HL-60 (cell line): Measurements from ENCODE around the gene DNAJA2.

ENCODE experiments used
- DNase-seq, 2 experiments: peaks; one replicate each; pipeline ENCODE4 v3.0.0-alpha.2; 2010 to 2020; ENCODE audit warnings: low read depth in 1 of 2, low spot score in 1 of 2
- H3K27ac ChIP-seq: fragments of 250-450 bp; sonication (Bioruptor Pico); replicated peaks from 2 replicates; pipeline ENCODE4 v1.5.1; 2020; ENCODE audit warnings: mild to moderate bottlenecking, moderate library complexity
- H3K27me3 ChIP-seq: fragments of 250-450 bp; sonication (Bioruptor Pico); 2 replicates; pipeline ENCODE4 v1.5.1; 2021; ENCODE audit warnings: mild to moderate bottlenecking, moderate library complexity; ENCODE audit not compliant: insufficient read depth, poor library complexity, severe bottlenecking
- H3K4me3 ChIP-seq: replicated peaks from 2 replicates; pipeline ENCODE4 v1.5.1; 2011; ENCODE audit warnings: mild to moderate bottlenecking, control low read depth, low read length; ENCODE audit not compliant: insufficient read depth
- GABPA ChIP-seq: IDR thresholded peaks from 2 replicates; pipeline ENCODE4 v1.6.1; 2012; ENCODE audit warnings: low read depth
- POLR2AphosphoS5 ChIP-seq: IDR thresholded peaks from 2 replicates; pipeline ENCODE4 v1.6.1; 2012; ENCODE audit warnings: low read depth
- SPI1 ChIP-seq: IDR thresholded peaks from 2 replicates; pipeline ENCODE4 v1.6.1; 2012; ENCODE audit warnings: low read depth, mild to moderate bottlenecking, borderline replicate concordance
- TF ChIP-seq, protein P1 (sequence below): IDR thresholded peaks from 2 replicates; pipeline ENCODE4 v1.6.1; 2012; ENCODE audit warnings: low read depth; ENCODE audit not compliant: insufficient replicate concordance
- TF ChIP-seq, protein P2 (sequence below): IDR thresholded peaks from one replicate; pipeline ENCODE4 v1.5.1; 2011; ENCODE audit warnings: low read length, control low read depth, inconsistent platforms; ENCODE audit not compliant: insufficient read depth

Gene DNAJA2

DNA sequence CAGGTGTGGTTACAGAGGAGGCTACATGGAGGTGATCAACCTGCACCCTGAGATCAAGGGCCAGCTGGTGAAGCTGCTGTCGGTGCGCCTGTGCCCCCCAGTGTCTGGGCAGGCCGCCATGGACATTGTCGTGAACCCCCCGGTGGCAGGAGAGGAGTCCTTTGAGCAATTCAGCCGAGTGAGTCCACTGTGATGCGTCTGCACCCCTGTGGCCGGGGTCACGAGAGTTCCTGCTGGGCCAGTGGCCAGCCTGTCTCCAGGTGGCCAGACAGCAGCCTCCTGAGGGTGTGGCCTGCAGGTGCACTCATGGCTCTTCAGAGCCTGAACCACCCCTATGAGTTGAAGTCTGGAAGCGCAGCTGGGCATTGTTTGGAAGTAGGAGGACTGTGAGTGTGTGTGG is 51.2 kb downstream of the DNAJA2 start:
- no peak for DNase-seq
- no peak overlapping the region for H3K4me3 ChIP-seq
- TF ChIP-seq GABPA, result no peak
- no peak for TF ChIP-seq POLR2AphosphoS5
- no peak for TF ChIP-seq SPI1
- TF ChIP-seq, protein P1, sequence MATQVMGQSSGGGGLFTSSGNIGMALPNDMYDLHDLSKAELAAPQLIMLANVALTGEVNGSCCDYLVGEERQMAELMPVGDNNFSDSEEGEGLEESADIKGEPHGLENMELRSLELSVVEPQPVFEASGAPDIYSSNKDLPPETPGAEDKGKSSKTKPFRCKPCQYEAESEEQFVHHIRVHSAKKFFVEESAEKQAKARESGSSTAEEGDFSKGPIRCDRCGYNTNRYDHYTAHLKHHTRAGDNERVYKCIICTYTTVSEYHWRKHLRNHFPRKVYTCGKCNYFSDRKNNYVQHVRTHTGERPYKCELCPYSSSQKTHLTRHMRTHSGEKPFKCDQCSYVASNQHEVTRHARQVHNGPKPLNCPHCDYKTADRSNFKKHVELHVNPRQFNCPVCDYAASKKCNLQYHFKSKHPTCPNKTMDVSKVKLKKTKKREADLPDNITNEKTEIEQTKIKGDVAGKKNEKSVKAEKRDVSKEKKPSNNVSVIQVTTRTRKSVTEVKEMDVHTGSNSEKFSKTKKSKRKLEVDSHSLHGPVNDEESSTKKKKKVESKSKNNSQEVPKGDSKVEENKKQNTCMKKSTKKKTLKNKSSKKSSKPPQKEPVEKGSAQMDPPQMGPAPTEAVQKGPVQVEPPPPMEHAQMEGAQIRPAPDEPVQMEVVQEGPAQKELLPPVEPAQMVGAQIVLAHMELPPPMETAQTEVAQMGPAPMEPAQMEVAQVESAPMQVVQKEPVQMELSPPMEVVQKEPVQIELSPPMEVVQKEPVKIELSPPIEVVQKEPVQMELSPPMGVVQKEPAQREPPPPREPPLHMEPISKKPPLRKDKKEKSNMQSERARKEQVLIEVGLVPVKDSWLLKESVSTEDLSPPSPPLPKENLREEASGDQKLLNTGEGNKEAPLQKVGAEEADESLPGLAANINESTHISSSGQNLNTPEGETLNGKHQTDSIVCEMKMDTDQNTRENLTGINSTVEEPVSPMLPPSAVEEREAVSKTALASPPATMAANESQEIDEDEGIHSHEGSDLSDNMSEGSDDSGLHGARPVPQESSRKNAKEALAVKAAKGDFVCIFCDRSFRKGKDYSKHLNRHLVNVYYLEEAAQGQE, result no peak
- TF ChIP-seq, protein P2, sequence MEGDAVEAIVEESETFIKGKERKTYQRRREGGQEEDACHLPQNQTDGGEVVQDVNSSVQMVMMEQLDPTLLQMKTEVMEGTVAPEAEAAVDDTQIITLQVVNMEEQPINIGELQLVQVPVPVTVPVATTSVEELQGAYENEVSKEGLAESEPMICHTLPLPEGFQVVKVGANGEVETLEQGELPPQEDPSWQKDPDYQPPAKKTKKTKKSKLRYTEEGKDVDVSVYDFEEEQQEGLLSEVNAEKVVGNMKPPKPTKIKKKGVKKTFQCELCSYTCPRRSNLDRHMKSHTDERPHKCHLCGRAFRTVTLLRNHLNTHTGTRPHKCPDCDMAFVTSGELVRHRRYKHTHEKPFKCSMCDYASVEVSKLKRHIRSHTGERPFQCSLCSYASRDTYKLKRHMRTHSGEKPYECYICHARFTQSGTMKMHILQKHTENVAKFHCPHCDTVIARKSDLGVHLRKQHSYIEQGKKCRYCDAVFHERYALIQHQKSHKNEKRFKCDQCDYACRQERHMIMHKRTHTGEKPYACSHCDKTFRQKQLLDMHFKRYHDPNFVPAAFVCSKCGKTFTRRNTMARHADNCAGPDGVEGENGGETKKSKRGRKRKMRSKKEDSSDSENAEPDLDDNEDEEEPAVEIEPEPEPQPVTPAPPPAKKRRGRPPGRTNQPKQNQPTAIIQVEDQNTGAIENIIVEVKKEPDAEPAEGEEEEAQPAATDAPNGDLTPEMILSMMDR, result no peak
- H3K27me3 ChIP-seq, result no peaks in the 10 kb centered on the region
- no peak overlapping the region for H3K27ac ChIP-seq

DNA sequence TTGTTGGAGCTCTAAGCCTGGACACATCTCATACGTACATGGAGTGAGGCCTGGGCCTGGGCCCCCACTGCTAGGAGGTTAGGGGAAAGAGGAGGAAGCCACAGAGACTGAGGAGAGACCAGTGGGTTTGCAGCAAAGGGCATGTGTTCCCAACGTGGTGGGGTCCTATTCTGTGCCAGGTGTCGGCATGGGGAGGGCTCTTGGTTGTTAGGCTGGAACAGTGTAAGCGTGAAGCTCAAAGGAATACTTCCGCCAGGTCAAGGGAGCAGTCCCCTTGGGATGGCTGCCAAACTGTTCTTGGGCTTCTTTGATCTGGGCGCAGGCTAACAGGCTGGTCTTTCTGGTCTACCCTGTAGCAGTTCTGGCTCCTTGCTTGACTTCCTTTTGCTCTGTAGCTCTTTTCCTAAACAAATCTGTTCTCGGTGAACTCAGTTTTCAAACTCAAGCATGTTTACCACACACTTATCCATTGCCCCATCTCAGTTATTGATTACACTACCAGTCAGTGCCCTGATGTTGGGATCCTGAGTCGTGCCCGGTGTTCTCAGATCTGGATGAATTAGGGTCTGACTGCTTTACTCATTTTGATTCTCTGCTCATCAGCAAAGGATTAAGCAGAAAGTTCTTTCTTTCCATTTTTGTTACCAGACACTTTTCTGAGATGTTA is 52.9 kb downstream of the DNAJA2 start:
- H3K27ac ChIP-seq, result no peak overlapping the region
- no peak for DNase-seq
- TF ChIP-seq GABPA, result no peak
- TF ChIP-seq, protein P2, result no peak
- TF ChIP-seq, protein P1, result no peak
- TF ChIP-seq SPI1, result no peak
- no peak overlapping the region for H3K4me3 ChIP-seq
- H3K27me3 ChIP-seq, result no peaks in the 10 kb centered on the region

DNA sequence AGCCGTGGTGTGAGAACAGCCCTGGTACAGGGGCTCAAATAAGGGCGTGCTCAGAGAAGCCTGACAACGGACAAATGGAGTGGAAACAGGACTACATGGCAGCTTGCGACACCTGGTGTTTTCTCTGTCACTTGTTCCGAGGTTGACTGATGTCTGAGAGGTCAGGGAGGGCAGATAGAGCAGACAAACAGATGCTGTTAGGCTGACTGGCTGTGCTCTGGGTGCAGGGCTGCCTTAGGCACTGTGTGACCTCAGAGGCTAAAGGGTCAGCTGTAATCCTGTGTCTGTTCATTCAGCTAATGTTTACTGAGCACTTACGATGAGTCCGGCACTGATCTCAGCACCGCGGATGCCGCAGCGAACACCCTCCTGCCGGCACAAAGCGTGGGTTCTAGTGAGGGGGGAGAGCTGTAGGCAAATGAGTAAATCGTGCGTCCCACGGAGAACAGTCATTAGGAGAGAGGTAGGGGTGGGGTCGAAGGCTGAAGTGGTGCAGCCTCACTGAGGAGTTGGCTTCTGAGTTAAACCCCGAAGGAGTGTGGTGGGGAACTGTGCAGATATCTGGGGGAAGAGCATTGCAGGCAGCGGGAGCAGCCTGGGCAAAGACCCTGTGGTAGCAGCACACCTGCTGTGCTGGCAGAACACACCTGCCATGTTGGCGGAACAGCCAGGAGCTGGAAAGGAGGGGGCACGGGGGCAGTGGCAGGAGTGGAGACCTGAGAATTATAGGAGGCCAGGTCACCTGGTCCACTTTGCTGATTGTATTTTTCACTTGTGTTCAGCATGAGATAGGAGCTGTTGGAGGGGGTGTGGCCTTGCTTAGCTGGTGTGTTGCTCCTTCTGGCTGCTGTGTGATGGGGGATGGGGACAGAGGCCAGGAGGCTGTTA is 54.3 kb downstream of the DNAJA2 start:
- Histone ChIP-seq H3K27me3 (no peaks in the 10 kb centered on the region), H3K4me3 (no peak overlapping the region), H3K27ac (no peak overlapping the region)
- no peak for DNase-seq
- no peak; the same call in 1 of the 2 replicates for TF ChIP-seq POLR2AphosphoS5
- no peak for TF ChIP-seq SPI1
- TF ChIP-seq, protein P2, result no peak
- TF ChIP-seq, protein P1, result no peak
- no peak for TF ChIP-seq GABPA
